ENCODE results near the gene PRG3.

PRG3 gene

DNA sequence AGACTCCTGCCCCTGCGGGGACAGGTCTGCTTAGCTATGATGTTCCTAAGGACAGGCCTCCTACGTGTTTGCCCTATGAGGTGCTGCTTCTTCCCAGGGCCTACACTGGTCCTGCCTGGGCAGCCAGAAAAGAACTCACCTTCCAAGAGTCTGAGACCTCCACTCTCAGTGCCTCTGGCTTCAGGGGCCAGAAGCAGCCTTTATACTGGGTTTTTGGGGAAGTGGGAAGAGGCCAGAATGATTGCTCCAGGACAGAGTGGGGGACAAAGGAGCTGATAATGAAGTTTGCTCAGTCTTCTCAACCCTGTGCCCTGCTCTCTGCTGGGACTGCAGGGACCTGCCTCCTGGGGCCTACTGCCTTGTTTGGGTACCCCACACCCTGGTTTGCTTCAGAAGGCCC lies at the start of gene PRG3:
PRG3 (minus strand) TSS at position 176 of the 400 bp plus-strand sequence. CDS start 442 bp downstream, outside the sequence.
- in situ Hi-C loops (cut with HindIII; ENCODE audit: low sequenced_read_pairs), result no loop called here

GRCh38 chr11:57429946-57430345 lies 49.0 kb upstream of the PRG3 start:
- in situ Hi-C loops (cut with HindIII; ENCODE audit: low sequenced_read_pairs), result no loop called here

- in situ Hi-C loops (cut with HindIII; ENCODE audit: low sequenced_read_pairs), result no loop called here
These were observed 47.7 kb upstream of the PRG3 start for GRCh38 chr11:57428643-57429042.

GRCh38 chr11:57427727-57428082 lies 46.8 kb upstream of the PRG3 start:
- in situ Hi-C loops (cut with HindIII; ENCODE audit: low sequenced_read_pairs), result no loop called here

DNA sequence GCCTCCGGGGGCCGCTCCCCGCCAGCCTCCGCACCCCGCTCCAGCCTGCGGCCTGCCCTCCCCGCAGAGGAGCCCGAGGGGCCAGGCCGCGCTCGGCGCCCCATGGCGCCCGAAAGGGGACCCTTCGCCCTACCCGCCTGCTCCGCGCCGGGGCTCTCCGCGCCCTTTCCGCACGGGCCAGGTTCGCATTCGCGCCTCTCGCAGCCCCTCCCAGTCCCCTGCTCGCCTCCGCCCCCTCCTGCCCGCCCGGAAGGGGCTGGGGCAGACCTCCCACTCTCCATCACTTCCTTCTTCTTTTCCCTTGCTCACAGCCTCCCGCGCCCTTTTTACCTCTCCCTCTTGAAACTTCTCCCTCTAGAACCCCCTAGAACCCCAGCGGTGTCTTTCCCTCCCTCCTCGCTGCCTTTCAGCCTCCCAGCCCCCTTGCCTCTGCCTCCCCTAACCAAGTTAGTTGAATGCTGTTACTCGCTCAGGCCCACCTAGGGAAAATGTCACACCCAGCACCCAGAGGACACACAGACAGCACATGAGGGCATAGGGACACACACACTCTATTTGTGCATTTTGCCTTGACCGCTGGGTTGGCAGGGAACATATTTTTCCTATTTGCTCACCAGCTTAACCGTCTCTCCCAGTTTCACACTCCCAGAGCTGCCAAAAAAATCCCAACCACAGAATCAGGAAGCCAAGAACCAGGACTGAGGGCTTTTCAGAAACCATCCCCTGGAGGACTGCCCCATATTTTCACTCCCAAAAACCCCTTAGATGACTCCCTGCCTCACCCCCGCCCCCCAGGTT lies 46.2 kb upstream of the PRG3 start, which contains the start of gene SLC43A3:
SLC43A3 (minus strand) TSS at position 193 of the 798 bp plus-strand sequence. CDS start 949 bp downstream, outside the sequence.
- in situ Hi-C loops (cut with HindIII; ENCODE audit: low sequenced_read_pairs), result no loop called here

- in situ Hi-C loops (cut with HindIII; ENCODE audit: low sequenced_read_pairs), result no loop called here
These were observed 45.5 kb upstream of the PRG3 start for GRCh38 chr11:57426439-57426928.

- in situ Hi-C loops (cut with HindIII; ENCODE audit: low sequenced_read_pairs), result no loop called here
These were observed 44.9 kb upstream of the PRG3 start for GRCh38 chr11:57425565-57426438.

GRCh38 chr11:57424792-57425564 lies 44.0 kb upstream of the PRG3 start:
- in situ Hi-C loops (cut with HindIII; ENCODE audit: low sequenced_read_pairs), result no loop called here

DNA sequence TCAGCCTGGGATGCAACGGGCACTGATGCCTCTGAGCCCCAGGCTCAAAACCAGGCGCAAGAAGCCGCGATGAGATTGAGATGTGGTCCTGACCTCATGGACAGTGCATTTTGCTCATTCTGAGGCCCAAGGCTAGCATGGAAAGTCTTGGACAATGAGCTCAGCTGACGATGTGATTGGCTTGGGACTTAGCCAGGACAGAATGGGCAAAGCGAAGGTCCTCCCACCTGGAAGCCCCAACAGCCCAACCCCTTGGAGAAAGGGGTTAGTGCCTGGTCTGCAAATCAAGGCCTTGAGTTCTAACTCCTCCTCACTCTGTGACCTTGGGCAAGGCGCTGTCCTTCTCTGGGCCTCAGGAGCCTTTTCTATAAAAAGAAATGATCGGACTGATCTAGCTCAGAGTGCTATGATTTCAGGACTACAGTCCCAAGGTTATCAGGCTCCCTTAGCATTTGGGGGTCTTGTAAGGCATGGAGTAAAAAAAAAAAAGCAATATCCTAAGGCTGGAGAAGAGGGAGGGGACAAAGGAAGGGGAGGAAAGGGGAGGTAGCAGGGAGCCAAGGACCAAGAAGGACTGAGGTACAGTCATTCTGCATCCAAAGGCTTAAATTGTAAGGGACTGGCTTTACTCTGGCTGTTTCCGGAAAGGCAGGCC lies 43.3 kb upstream of the PRG3 start:
- in situ Hi-C loops (cut with HindIII; ENCODE audit: low sequenced_read_pairs), result no loop called here

- in situ Hi-C loops (cut with HindIII; ENCODE audit: low sequenced_read_pairs), result no loop called here
These were observed 41.7 kb upstream of the PRG3 start for GRCh38 chr11:57422669-57423068.

DNA sequence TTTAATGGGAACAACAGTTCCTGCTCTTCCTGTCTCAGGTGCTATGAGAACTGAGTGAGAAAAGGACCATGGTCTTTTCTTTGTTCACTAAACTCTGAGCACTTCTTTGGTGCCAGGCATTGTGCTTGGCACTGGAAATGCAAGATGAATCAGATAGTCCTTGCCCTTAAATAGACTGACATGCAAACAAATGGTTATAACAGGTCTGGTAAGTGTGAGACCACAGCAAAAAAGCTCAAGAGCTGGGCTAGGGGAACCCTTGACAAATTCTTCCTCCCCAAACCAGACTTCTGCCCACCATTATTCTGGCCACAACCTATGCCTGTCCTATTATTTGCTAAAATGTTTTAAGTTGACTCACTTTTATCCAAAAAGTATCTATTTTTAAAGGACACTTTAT lies 40.9 kb upstream of the PRG3 start:
- in situ Hi-C loops (cut with HindIII; ENCODE audit: low sequenced_read_pairs), result no loop called here

GRCh38 chr11:57421066-57421465 lies 40.1 kb upstream of the PRG3 start:
- in situ Hi-C loops (cut with HindIII; ENCODE audit: low sequenced_read_pairs), result no loop called here

GRCh38 chr11:57419146-57419545 lies 38.2 kb upstream of the PRG3 start:
- in situ Hi-C loops (cut with HindIII; ENCODE audit: low sequenced_read_pairs), result no loop called here

DNA sequence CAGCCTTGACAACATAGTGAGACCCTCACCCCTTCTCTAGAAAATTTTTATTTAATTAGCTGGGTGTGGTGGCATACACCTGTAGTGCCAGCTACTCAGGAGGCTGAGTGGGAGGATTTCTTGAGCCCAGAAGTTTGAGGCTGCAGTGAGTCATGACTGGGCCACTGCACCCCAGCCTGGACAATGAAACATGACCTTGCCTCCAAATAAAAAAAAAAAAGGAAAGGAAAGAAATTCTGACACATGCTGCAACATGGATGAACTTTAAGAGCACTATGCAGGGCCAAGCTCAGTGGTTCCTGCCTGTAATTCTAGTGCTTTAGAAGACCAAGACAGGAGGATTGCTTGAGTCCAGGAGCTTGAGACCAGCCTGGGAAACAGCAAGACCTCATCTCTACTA lies 37.2 kb upstream of the PRG3 start:
- in situ Hi-C loops (cut with HindIII; ENCODE audit: low sequenced_read_pairs), result no loop called here

DNA sequence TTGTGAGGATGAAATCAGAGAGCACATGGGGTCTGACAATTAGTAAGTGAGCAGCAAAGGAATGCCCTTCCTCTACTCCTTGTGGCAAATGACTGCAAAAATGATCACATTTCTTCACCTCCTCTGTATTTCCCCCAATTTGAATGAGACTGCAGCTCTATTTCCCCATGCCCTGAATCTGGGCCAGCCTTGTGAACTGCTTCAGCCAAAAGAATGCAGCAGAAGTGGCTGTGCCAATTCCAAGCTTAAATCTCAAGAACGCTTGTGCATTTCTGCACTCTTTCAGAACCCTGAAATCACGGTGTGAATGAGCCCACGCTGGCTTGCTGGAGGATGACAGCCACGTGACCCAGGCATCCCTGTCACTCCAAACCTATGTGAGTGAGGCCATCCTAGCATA lies 36.1 kb upstream of the PRG3 start:
- in situ Hi-C loops (cut with HindIII; ENCODE audit: low sequenced_read_pairs), result no loop called here

DNA sequence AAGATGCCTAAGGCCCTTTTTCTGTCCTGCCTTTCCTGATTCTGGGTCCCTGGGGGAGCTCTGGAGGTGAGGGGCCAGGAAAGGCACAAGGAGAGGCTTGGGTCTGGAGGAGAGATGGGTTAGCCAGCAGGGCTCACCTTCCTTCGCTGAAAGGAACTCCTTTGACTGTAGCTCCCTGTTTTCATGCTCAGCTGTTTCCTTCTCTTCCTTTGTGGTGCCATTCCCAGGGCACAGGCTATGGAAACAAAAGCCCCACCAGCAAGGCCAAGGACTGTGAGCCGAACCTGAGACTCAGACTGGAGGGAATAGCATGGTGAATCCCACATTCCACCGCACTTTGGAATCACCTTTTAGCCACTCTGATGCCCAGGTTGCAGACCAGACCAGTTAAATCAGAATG lies 35.5 kb upstream of the PRG3 start:
- in situ Hi-C loops (cut with HindIII; ENCODE audit: low sequenced_read_pairs), result no loop called here

GRCh38 chr11:57414612-57415212 lies 33.8 kb upstream of the PRG3 start:
- in situ Hi-C loops (cut with HindIII; ENCODE audit: low sequenced_read_pairs), result no loop called here

- in situ Hi-C loops (cut with HindIII; ENCODE audit: low sequenced_read_pairs), result no loop called here
These were observed 32.7 kb upstream of the PRG3 start for GRCh38 chr11:57413681-57414080.

- in situ Hi-C loops (cut with HindIII; ENCODE audit: low sequenced_read_pairs), result no loop called here
These were observed 29.3 kb upstream of the PRG3 start for GRCh38 chr11:57410287-57410686.
